Endothelial cell of hepatic sinusoid (primary cell): ENCODE measurements around the gene ARHGEF10L.

Source experiments
- in situ Hi-C: cut with HindIII; loops from 2 replicates; pipeline ENCODE4 v1.10.0; 2017; ENCODE audit warnings: low sequenced_read_pairs

ARHGEF10L gene

GRCh38 chr1:17696417-17697301 lies 157.2 kb downstream of the ARHGEF10L start:
- in situ Hi-C loops: no loop called here

- in situ Hi-C loops: no loop called here
These were observed 158.0 kb downstream of the ARHGEF10L start for GRCh38 chr1:17697458-17697857.

- in situ Hi-C loops: no loop called here
These were observed 160.1 kb downstream of the ARHGEF10L start for GRCh38 chr1:17699581-17699980.

- in situ Hi-C loops: no loop called here
These were observed 161.7 kb downstream of the ARHGEF10L start for GRCh38 chr1:17700945-17701810.

GRCh38 chr1:17704176-17704575 lies 164.7 kb downstream of the ARHGEF10L start:
- in situ Hi-C loops: no loop called here

GRCh38 chr1:17706445-17706844 lies 166.9 kb downstream of the ARHGEF10L start:
- in situ Hi-C loops: no loop called here

- in situ Hi-C loops: no loop called here
These were observed 170.5 kb downstream of the ARHGEF10L start for GRCh38 chr1:17709981-17710380.

GRCh38 chr1:17710889-17711576 lies 171.5 kb downstream of the ARHGEF10L start:
- in situ Hi-C loops: no loop called here

- in situ Hi-C loops: no loop called here
These were observed 172.0 kb downstream of the ARHGEF10L start for GRCh38 chr1:17711577-17711910.

- in situ Hi-C loops: no loop called here
These were observed 172.4 kb downstream of the ARHGEF10L start for GRCh38 chr1:17711941-17712340.

- in situ Hi-C loops: no loop called here
These were observed 174.5 kb downstream of the ARHGEF10L start for GRCh38 chr1:17713993-17714392.

- in situ Hi-C loops: no loop called here
These were observed 178.4 kb downstream of the ARHGEF10L start for GRCh38 chr1:17717594-17718535.

- in situ Hi-C loops: no loop called here
These were observed 180.4 kb downstream of the ARHGEF10L start for GRCh38 chr1:17719874-17720273.

- in situ Hi-C loops: no loop called here
These were observed 181.9 kb downstream of the ARHGEF10L start for GRCh38 chr1:17721444-17721843.

GRCh38 chr1:17723684-17724083 lies 184.2 kb downstream of the ARHGEF10L start:
- in situ Hi-C loops: no loop called here

GRCh38 chr1:17724150-17724549 lies 184.7 kb downstream of the ARHGEF10L start:
- in situ Hi-C loops: no loop called here

- in situ Hi-C loops: no loop called here
These were observed 185.7 kb downstream of the ARHGEF10L start for GRCh38 chr1:17725084-17725719.

- in situ Hi-C loops: no loop called here
These were observed 186.5 kb downstream of the ARHGEF10L start for GRCh38 chr1:17725811-17726582.

- in situ Hi-C loops: no loop called here
These were observed 188.7 kb downstream of the ARHGEF10L start for GRCh38 chr1:17728123-17728712.
